ENCODE results near the gene ARMC2.

Gene ARMC2

GRCh38 chr6:109008537-109009235 is 160.5 kb downstream of the ARMC2 start:
- DNase-seq (ENCODE audit: low read depth, low spot score), result peak; percentile 62
- in situ Hi-C loops (cut with HindIII; ENCODE audit: low sequenced_read_pairs), result no loop called here
- H3K4me3 ChIP-seq (ENCODE audit: low read depth, low read length), result peak overlapping the region; percentile 88
- TF ChIP-seq CTCF (IDR thresholded peaks at IDR 0.05; ENCODE audit: low read depth, low read length), result no peak

- peak overlapping the region; percentile 88 for H3K4me3 ChIP-seq (ENCODE audit: low read depth, low read length)
- in situ Hi-C loops (cut with HindIII; ENCODE audit: low sequenced_read_pairs), result no loop called here
- no peak for TF ChIP-seq CTCF (IDR thresholded peaks at IDR 0.05; ENCODE audit: low read depth, low read length)
These were observed 161.2 kb downstream of the ARMC2 start for GRCh38 chr6:109009236-109009961.

GRCh38 chr6:109009962-109010704 is 161.9 kb downstream of the ARMC2 start:
- no peak for DNase-seq (ENCODE audit: low read depth, low spot score)
- in situ Hi-C loops (cut with HindIII; ENCODE audit: low sequenced_read_pairs), result no loop called here
- TF ChIP-seq CTCF (IDR thresholded peaks at IDR 0.05; ENCODE audit: low read depth, low read length), result no peak
- H3K4me3 ChIP-seq (ENCODE audit: low read depth, low read length), result peak overlapping the region; percentile 74

More at GRCh38 chr6:109009236-109009961, 161.2 kb downstream of the ARMC2 start:
- DNase-seq (ENCODE audit: low read depth, low spot score), result peak; percentile 91

- H3K4me3 ChIP-seq (ENCODE audit: low read depth, low read length), result no peak overlapping the region
- TF ChIP-seq CTCF (IDR thresholded peaks at IDR 0.05; ENCODE audit: low read depth, low read length), result no peak
- no peak for DNase-seq (ENCODE audit: low read depth, low spot score)
- in situ Hi-C loops (cut with HindIII; ENCODE audit: low sequenced_read_pairs), result no loop called here
These were observed 162.5 kb downstream of the ARMC2 start for GRCh38 chr6:109010705-109011102.

GRCh38 chr6:109013656-109014305 is 165.6 kb downstream of the ARMC2 start:
- in situ Hi-C loops (cut with HindIII; ENCODE audit: low sequenced_read_pairs), result no loop called here

More at GRCh38 chr6:109013656-109014305, 165.6 kb downstream of the ARMC2 start:
- DNase-seq (ENCODE audit: low read depth, low spot score), result no peak
- H3K4me3 ChIP-seq (ENCODE audit: low read depth, low read length), result no peak overlapping the region
- TF ChIP-seq CTCF (IDR thresholded peaks at IDR 0.05; ENCODE audit: low read depth, low read length), result no peak

Data from astrocyte of the spinal cord (primary cell).